Osteoblast (primary cell): ENCODE results near the gene ZNF184. TPM values are rescaled to one million over a fixed set of nuclear protein-coding genes. Genes with fewer than 3 reads are reported as not detected.
A peak's percentile ranks its signal among the peaks of the same experiment; 100 is the strongest.

Source experiments
- DNase-seq: peaks from one replicate; pipeline ENCODE4 v3.0.0; 2011; ENCODE audit warnings: low spot score, mixed read lengths; ENCODE audit not compliant: insufficient read length; ENCODE audit errors: missing footprints
- H2AFZ ChIP-seq: 2 replicates; pipeline ENCODE4 v1.6.0; 2011; ENCODE audit warnings: mild to moderate bottlenecking, low read length
- H3K27ac ChIP-seq: 2 replicates; pipeline ENCODE4 v1.5.1; 2011; ENCODE audit warnings: mild to moderate bottlenecking, low read depth, low read length, moderate library complexity
- H3K27me3 ChIP-seq: 2 replicates; pipeline ENCODE4 v1.6.0; 2012; ENCODE audit warnings: mild to moderate bottlenecking, control low read depth, inconsistent platforms, low read length, moderate library complexity; ENCODE audit not compliant: insufficient read depth
- H3K36me3 ChIP-seq: 2 replicates; pipeline ENCODE4 v1.5.1; 2011; ENCODE audit warnings: mild to moderate bottlenecking, low read length, control low read depth, moderate library complexity; ENCODE audit not compliant: insufficient read depth
- H3K4me1 ChIP-seq: 2 replicates; pipeline ENCODE4 v1.5.1; 2011; ENCODE audit warnings: mild to moderate bottlenecking, low read length, control low read depth, moderate library complexity; ENCODE audit not compliant: insufficient read depth
- H3K4me2 ChIP-seq: 2 replicates; pipeline ENCODE4 v1.6.0; 2011; ENCODE audit warnings: mild to moderate bottlenecking, low read length; ENCODE audit not compliant: insufficient read depth
- H3K4me3 ChIP-seq: fragments of 200-600 bp; sonication (generic); 3 replicates; pipeline ENCODE4 v1.5.1; 2012; ENCODE audit warnings: mild to moderate bottlenecking, low read length, inconsistent platforms; ENCODE audit not compliant: insufficient read depth
- H3K79me2 ChIP-seq: 2 replicates; pipeline ENCODE4 v1.6.0; 2012; ENCODE audit warnings: mild to moderate bottlenecking, low read length, control low read depth, inconsistent platforms; ENCODE audit not compliant: insufficient read depth
- H3K9me3 ChIP-seq: 2 replicates; pipeline ENCODE4 v1.5.1; 2011; ENCODE audit warnings: low read depth, low read length, control low read depth
- H4K20me1 ChIP-seq: 2 replicates; pipeline ENCODE4 v1.6.0; 2012; ENCODE audit warnings: mild to moderate bottlenecking, low read length, control low read depth; ENCODE audit not compliant: insufficient read depth
- CTCF ChIP-seq: IDR thresholded peaks from 2 replicates; pipeline ENCODE4 v1.5.1; 2011; ENCODE audit warnings: mild to moderate bottlenecking, low read depth, low read length, moderate library complexity; ENCODE audit errors: extremely low read depth
- total RNA-seq: library from RNA; depleted of rRNA; stranded (reverse); fragments of >200 nt; gene quantifications from 2 replicates; pipeline ENCODE4 v1.2.3, GENCODE V29; 2012

The ZNF184 gene
- total RNA-seq, 1 donor = 9.8 TPM

DNA sequence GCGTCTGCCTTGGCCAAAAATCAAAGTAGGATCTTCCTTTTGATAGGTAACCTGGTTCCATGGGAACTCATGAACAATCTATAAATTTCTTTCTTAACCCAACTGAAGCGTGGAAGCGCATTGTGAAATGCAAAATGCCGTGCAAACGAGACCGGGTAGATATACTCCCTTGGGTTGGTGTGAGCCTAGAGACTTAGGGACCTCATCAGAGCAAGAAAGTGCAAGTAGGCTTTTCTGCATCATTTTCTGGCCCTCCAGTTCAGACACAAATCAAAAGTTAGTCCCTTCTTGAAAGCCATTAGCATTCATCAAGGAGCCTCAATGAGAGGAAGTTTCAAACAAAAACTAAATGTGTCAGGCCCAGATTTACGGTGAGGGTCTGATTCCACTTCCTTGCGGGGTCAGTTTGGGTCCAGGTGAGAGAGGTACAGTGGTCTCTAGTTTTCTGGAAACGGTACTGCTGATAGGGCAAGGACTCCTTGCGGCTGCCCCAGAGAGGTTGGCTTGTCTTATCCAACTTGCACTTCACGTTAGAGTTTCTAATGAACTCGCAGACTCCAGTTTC is 5.3 kb upstream of the ZNF184 start:
- peak overlapping the region; percentile 90 for H2AFZ ChIP-seq
- no peak for TF ChIP-seq CTCF
- no peaks in the 10 kb centered on the region for H4K20me1 ChIP-seq
- H3K4me3 ChIP-seq = peak overlapping the region; percentile 78
- no peaks in the 10 kb centered on the region for H3K9me3 ChIP-seq
- peaks cover 15% of the 10 kb centered on the region for H3K4me1 ChIP-seq
- no peaks in the 10 kb centered on the region for H3K79me2 ChIP-seq
- H3K27ac ChIP-seq = peak overlapping the region; percentile 95
- no peaks in the 10 kb centered on the region for H3K36me3 ChIP-seq
- no peak for DNase-seq
- no peaks in the 10 kb centered on the region for H3K27me3 ChIP-seq
- peak overlapping the region; percentile 100 for H3K4me2 ChIP-seq

DNA sequence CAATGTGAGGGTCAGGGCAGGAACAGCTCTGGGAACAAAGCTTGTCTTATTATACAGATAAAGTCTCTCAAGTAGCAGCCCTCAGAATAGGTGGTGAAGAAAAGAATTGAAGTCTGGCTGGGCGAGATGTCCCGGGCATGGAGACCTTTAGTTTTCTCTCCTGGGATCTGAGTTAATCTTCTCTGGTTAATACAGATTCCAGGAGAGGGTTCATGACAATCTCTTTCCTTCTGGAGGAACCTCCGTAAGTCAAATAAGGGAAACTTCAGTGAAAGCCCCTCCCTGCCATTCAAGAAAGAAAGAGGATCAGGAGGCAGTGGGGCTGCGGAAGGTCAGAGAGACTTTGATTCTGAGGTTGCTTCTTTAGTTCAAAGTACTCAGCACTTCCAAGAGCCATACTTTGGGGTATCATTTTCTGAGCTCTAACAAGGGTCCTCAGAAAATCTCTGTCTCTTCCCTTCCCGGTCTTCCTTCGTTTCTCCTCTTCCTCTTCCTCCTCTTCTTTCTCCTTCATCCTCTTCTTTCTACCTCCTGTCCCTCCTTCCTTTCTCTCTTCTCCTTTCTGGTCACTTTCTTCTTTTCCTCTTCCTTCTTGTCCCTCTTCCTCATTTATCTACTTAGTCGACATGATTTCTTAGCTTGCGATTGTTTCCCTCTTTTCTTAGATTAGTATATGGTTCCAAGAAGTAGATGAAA is 4.6 kb upstream of the ZNF184 start:
- TF ChIP-seq CTCF = no peak
- peak overlapping the region; percentile 78 for H3K4me3 ChIP-seq
- H2AFZ ChIP-seq = peak overlapping the region; percentile 90
- no peaks in the 10 kb centered on the region for H3K9me3 ChIP-seq
- H3K27me3 ChIP-seq = no peaks in the 10 kb centered on the region
- no peak for DNase-seq
- H3K79me2 ChIP-seq = peaks cover 1% of the 10 kb centered on the region
- H3K27ac ChIP-seq = peak overlapping the region; percentile 95
- peaks cover 15% of the 10 kb centered on the region for H3K4me1 ChIP-seq
- peak overlapping the region; percentile 100 for H3K4me2 ChIP-seq
- H3K36me3 ChIP-seq = no peaks in the 10 kb centered on the region
- no peaks in the 10 kb centered on the region for H4K20me1 ChIP-seq

DNA sequence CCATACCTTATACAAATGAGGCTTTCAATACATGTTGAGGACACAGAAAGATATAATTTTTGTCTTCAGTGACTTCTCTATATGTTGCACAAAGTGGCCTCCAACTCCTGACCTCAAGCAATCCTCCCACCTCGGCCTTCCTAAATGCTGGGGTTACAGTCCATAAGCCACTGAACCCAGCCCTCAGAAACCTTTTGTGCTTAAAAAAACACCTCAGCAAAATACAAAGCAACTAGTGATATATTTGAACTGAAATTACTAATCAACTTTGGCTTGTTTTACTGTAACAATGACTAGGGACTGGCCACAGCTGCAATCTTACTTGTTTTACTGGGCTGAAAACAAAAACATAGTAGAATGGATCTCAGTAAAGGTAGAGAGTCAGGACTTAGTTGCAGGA is 3.2 kb upstream of the ZNF184 start:
- Histone ChIP-seq H3K27me3 (no peaks in the 10 kb centered on the region), H3K4me2 (no peak overlapping the region), H4K20me1 (no peaks in the 10 kb centered on the region), H3K4me3 (no peak overlapping the region), H3K9me3 (no peaks in the 10 kb centered on the region), H3K4me1 (peaks cover 20% of the 10 kb centered on the region), H3K36me3 (no peaks in the 10 kb centered on the region), H2AFZ (no peak overlapping the region), H3K79me2 (peaks cover 11% of the 10 kb centered on the region), H3K27ac (no peak overlapping the region)
- TF ChIP-seq CTCF = no peak
- no peak for DNase-seq

DNA sequence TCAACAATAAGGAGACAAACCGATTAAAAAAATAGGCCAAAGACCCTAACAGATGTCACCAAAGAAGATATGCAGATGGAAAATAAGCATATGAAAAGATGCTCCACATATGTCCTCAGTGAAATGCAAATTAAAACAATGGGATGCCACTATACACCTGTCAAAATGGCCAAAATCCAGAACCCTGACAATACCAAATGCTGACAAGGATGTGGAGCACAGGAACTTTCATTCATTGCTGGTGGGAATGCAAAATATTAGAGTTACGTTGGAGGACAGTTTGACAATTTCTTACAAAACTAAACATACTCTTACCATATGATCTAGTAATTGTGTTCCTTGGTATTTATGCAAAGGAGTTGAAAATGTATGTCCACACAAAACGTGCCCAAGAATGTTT is 1.8 kb upstream of the ZNF184 start:
- H2AFZ ChIP-seq = no peak overlapping the region
- H3K4me3 ChIP-seq = no peak overlapping the region
- H3K4me2 ChIP-seq = no peak overlapping the region
- H3K79me2 ChIP-seq = peaks cover 17% of the 10 kb centered on the region
- H3K27me3 ChIP-seq = no peaks in the 10 kb centered on the region
- H3K4me1 ChIP-seq = peaks cover 21% of the 10 kb centered on the region
- no peak for TF ChIP-seq CTCF
- H3K36me3 ChIP-seq = no peaks in the 10 kb centered on the region
- no peak overlapping the region for H3K27ac ChIP-seq
- H3K9me3 ChIP-seq = no peaks in the 10 kb centered on the region
- no peak for DNase-seq
- H4K20me1 ChIP-seq = no peaks in the 10 kb centered on the region
